Vagina (tissue), 2 donors: ENCODE measurements around the gene SNTB2.
"Not testable (repeated sequence)": the region's sequence is repeated elsewhere in the genome, so short reads cannot be mapped to it uniquely, and the experiment has no call there.

Experiments
- POLR2A ChIP-seq, 2 donors: fragments of 450-650 bp; IDR thresholded peaks; one replicate each; pipeline ENCODE4 v1.6.1; 2017; ENCODE audit warnings: antibody characterized with exemption in 2 of 2, mild to moderate bottlenecking in 2 of 2, moderate library complexity in 2 of 2
- POLR2AphosphoS5 ChIP-seq, 2 donors: sonication (generic); formaldehyde crosslinking; IDR thresholded peaks; one replicate each; pipeline ENCODE4 v1.9.0; 2017; ENCODE audit warnings: antibody characterized with exemption in 2 of 2, mild to moderate bottlenecking in 2 of 2, low read depth in 1 of 2; ENCODE audit not compliant: insufficient read depth in 1 of 2

- not testable (repeated sequence) for TF ChIP-seq POLR2A (IDR thresholded peaks at IDR 0.05); POLR2AphosphoS5 (IDR thresholded peaks at IDR 0.05; ENCODE audit: insufficient read depth in 1 of 2, low read depth in 1 of 2)
Measured at GRCh38 chr16:69296771-69297170, 109.8 kb downstream of the SNTB2 start.
